HepG2 (cell line): ENCODE data around the gene BRCA1. TPM values are rescaled to one million over a fixed set of nuclear protein-coding genes. Genes with fewer than 3 reads are reported as not detected.
A peak's percentile ranks its signal among the peaks of the same experiment; 100 is the strongest.

Experiments
- AFF4 ChIP-seq: sonication (generic); formaldehyde crosslinking; IDR thresholded peaks from 2 replicates; pipeline ENCODE4 v1.4.0; 2020; ENCODE audit warnings: missing genetic modification reagents
- ARID5B ChIP-seq: IDR thresholded peaks from 2 replicates; pipeline ENCODE4 v1.4.0; 2020; ENCODE audit warnings: mild to moderate bottlenecking, missing genetic modification reagents
- ELF3 ChIP-seq: IDR thresholded peaks from 2 replicates; pipeline ENCODE4 v1.6.1; 2016; ENCODE audit warnings: missing genetic modification reagents, missing compliant biosample characterization
- HDAC2 ChIP-seq: sonication (generic); formaldehyde crosslinking; IDR thresholded peaks from 2 replicates; pipeline ENCODE4 v1.4.0; 2020; ENCODE audit warnings: missing genetic modification reagents
- HNRNPL ChIP-seq: fragments of 200-400 bp; formaldehyde crosslinking; IDR thresholded peaks from 2 replicates; pipeline ENCODE4 v1.6.1; 2017; ENCODE audit warnings: mild to moderate bottlenecking, low read depth, low read length
- PITX1 ChIP-seq: sonication (generic); formaldehyde crosslinking; IDR thresholded peaks from 2 replicates; pipeline ENCODE4 v1.5.1; 2020; ENCODE audit warnings: mild to moderate bottlenecking, missing genetic modification reagents
- SAP130 ChIP-seq: IDR thresholded peaks from 2 replicates; pipeline ENCODE4 v1.6.1; 2016; ENCODE audit warnings: low read depth
- SATB2 ChIP-seq: sonication (generic); formaldehyde crosslinking; IDR thresholded peaks from 2 replicates; pipeline ENCODE4 v1.5.0; 2020; ENCODE audit warnings: missing genetic modification reagents
- TIGD3 ChIP-seq: sonication (generic); formaldehyde crosslinking; IDR thresholded peaks from 2 replicates; pipeline ENCODE4 v1.5.1; 2020; ENCODE audit warnings: mild to moderate bottlenecking, missing genetic modification reagents, borderline replicate concordance
- ZFYVE20 ChIP-seq: sonication (generic); formaldehyde crosslinking; IDR thresholded peaks from 2 replicates; pipeline ENCODE4 v1.8.0; 2023; ENCODE audit warnings: low read depth, mild to moderate bottlenecking, moderate library complexity, missing genetic modification reagents, borderline replicate concordance
- ZNF121 ChIP-seq: sonication (generic); formaldehyde crosslinking; IDR thresholded peaks from 2 replicates; pipeline ENCODE4 v1.5.0; 2020; ENCODE audit warnings: mild to moderate bottlenecking, missing genetic modification reagents
- ZNF274 ChIP-seq: sonication (generic); formaldehyde crosslinking; IDR thresholded peaks from 2 replicates; pipeline ENCODE4 v1.5.1; 2020; ENCODE audit warnings: mild to moderate bottlenecking, missing genetic modification reagents
- ZNF501 ChIP-seq: sonication (generic); formaldehyde crosslinking; IDR thresholded peaks from 2 replicates; pipeline ENCODE4 v1.5.1; 2020; ENCODE audit warnings: mild to moderate bottlenecking, moderate library complexity, missing genetic modification reagents
- ZNF552 ChIP-seq: sonication (generic); formaldehyde crosslinking; IDR thresholded peaks from 2 replicates; pipeline ENCODE4 v1.9.0; 2022; ENCODE audit warnings: missing genetic modification reagents, mild to moderate bottlenecking, borderline replicate concordance
- ZNF678 ChIP-seq: sonication (generic); formaldehyde crosslinking; IDR thresholded peaks from 2 replicates; pipeline ENCODE4 v1.4.0; 2020; ENCODE audit warnings: mild to moderate bottlenecking, missing genetic modification reagents
- ZSCAN21 ChIP-seq: sonication (generic); formaldehyde crosslinking; IDR thresholded peaks from 2 replicates; pipeline ENCODE4 v1.8.0; 2022; ENCODE audit warnings: mild to moderate bottlenecking, missing genetic modification reagents, moderate library complexity, borderline replicate concordance
- ZSCAN31 ChIP-seq: sonication (generic); formaldehyde crosslinking; IDR thresholded peaks from 2 replicates; pipeline ENCODE4 v1.5.0; 2020; ENCODE audit warnings: low read depth, mild to moderate bottlenecking, missing genetic modification reagents
- ZZZ3 ChIP-seq: sonication (generic); formaldehyde crosslinking; IDR thresholded peaks from 2 replicates; pipeline ENCODE4 v1.4.0; 2020; ENCODE audit warnings: missing genetic modification reagents, mild to moderate bottlenecking, borderline replicate concordance
- polyA plus RNA-seq, 8 experiments: library from polyadenylated mRNA; depleted of rRNA in 3 of 8; stranded (reverse) in 7 of 8; unstranded in 1 of 8; fragments of >200 nt; fragmentation: Illumina TruSeq in 4 of 8; extraction: Trizol in 4 of 8; gene quantifications; 2 replicates each; pipeline versions ENCODE4 v1.2.1 to v1.2.3, GENCODE V29; 2011 to 2016; ENCODE audit warnings: low read depth in 4 of 8, missing spikeins in 1 of 8, mixed read lengths in 1 of 8; ENCODE audit not compliant: insufficient read depth in 1 of 8
- total RNA-seq, 5 experiments: library from RNA; depleted of rRNA; stranded (reverse); fragments of >200 nt; fragmentation: Illumina TruSeq; extraction: Trizol; gene quantifications; 2 replicates each; pipeline ENCODE4 v1.2.3, GENCODE V29; 2016; ENCODE audit warnings: low read depth in 1 of 5

BRCA1 gene
- total and polyA plus RNA-seq, 2 of the 13 experiments (the other 11 are each of a cell fraction or from before 2014, with no cell fraction given) = 13.3 to 37.5 TPM

GRCh38 chr17:43125967-43126910, 1.1 kb upstream of the BRCA1 start (continued):
- peak; percentile 5; the same call in 1 of the 2 replicates for TF ChIP-seq ARID5B (CRISPR knock-in tag)
- peak; percentile 83; the same call in 1 of the 2 replicates for TF ChIP-seq TIGD3 (CRISPR knock-in tag)
- TF ChIP-seq HNRNPL = 0 out of 2 replicates have a peak, but pooled peaks have one; percentile 21
- 0 out of 2 replicates have a peak, but pooled peaks have one; percentile 23 for TF ChIP-seq ZNF552 (CRISPR knock-in tag)
- no peak for TF ChIP-seq ZNF678 (CRISPR knock-in tag)
- TF ChIP-seq AFF4 (CRISPR knock-in tag) = no peak; the same call in 1 of the 2 replicates
- TF ChIP-seq SAP130 = peak; percentile 78
- peak; percentile 52; the same call in 1 of the 2 replicates for TF ChIP-seq PITX1
- no peak for TF ChIP-seq ZSCAN31 (CRISPR knock-in tag)
- TF ChIP-seq ZNF501 (CRISPR knock-in tag) = peak; percentile 58
- no peak; the same call in 1 of the 2 replicates for TF ChIP-seq ZNF274
- no peak for TF ChIP-seq ZFYVE20 (CRISPR knock-in tag)
- TF ChIP-seq SATB2 (CRISPR knock-in tag) = 0 out of 2 replicates have a peak, but pooled peaks have one; percentile 44
- TF ChIP-seq ELF3 (CRISPR knock-in tag) = no peak
- TF ChIP-seq HDAC2 (CRISPR knock-in tag) = 0 out of 2 replicates have a peak, but pooled peaks have one; percentile 11
- TF ChIP-seq ZZZ3 (CRISPR knock-in tag) = no peak
- TF ChIP-seq ZNF121 = no peak
- TF ChIP-seq ZSCAN21 (CRISPR knock-in tag) = no peak; the same call in 1 of the 2 replicates
